IPS DF 6.9 (cell line): Measurements from ENCODE around the gene EXOC4.

Source experiments
- DNase-seq: peaks from one replicate; pipeline ENCODE4 v3.0.0-alpha.2; 2013; ENCODE audit warnings: low read depth, low spot score
- H3K27ac ChIP-seq: one replicate; pipeline ENCODE4 v1.5.1; 2013; ENCODE audit warnings: low read length, control low read depth
- H3K27me3 ChIP-seq: 2 replicates; pipeline ENCODE4 v1.6.1; 2013; ENCODE audit warnings: mild to moderate bottlenecking, low read length; ENCODE audit not compliant: control insufficient read depth, insufficient read depth
- H3K36me3 ChIP-seq: 2 replicates; pipeline ENCODE4 v1.6.1; 2013; ENCODE audit warnings: low read length; ENCODE audit not compliant: control insufficient read depth, insufficient read depth
- H3K4me1 ChIP-seq: 2 replicates; pipeline ENCODE4 v1.6.1; 2013; ENCODE audit warnings: low read length; ENCODE audit not compliant: control insufficient read depth, insufficient read depth
- H3K4me3 ChIP-seq: 2 replicates; pipeline ENCODE4 v1.5.1; 2013; ENCODE audit warnings: mild to moderate bottlenecking, low read length
- H3K9me3 ChIP-seq: 2 replicates; pipeline ENCODE4 v1.6.1; 2013; ENCODE audit warnings: low read length, inconsistent platforms; ENCODE audit not compliant: control insufficient read depth, insufficient read depth
- WGBS: extraction: QIAGEN DNeasy Blood & Tissue Kit; methylation state at CpG from one replicate; pipeline ENCODE4 v1.1.7; 2013; ENCODE audit warnings: mixed read lengths, missing lambda C conversion rate; ENCODE audit not compliant: insufficient read length, insufficient coverage; 5-methylcytosine and 5-hydroxymethylcytosine counted together

EXOC4 gene

DNA sequence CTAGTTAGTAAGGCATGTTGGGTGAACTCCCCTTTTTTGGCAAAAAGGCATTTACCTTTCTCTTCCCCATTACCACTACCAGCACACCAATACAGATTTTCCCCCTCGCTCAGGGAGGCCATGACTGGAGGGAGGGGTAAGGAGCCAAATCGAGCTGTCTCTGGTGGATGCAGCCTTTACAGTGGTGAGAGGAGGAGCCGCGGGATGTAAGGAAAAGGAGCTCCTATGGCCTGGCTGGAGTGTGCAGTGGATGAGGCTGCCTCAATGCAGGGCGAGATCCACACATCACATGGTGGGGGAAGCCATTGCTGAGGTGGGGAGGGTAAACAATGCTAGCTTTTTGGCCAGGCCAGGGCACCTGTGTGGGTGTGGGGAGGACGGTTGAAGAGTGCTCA is 416.2 kb downstream of the EXOC4 start:
- Histone ChIP-seq H3K4me1 (peaks cover 3% of the 10 kb centered on the region), H3K27ac (no peak overlapping the region), H3K9me3 (no peaks in the 10 kb centered on the region), H3K36me3 (no peaks in the 10 kb centered on the region), H3K27me3 (no peaks in the 10 kb centered on the region), H3K4me3 (no peak overlapping the region)
- no peak for DNase-seq
- no CpG with 5 or more reads among the region's 6 CpGs for WGBS

GRCh38 chr7:133670250-133670649 is 417.4 kb downstream of the EXOC4 start:
- DNase-seq, result no peak
- Histone ChIP-seq H3K36me3 (no peaks in the 10 kb centered on the region), H3K9me3 (no peaks in the 10 kb centered on the region), H3K27me3 (no peaks in the 10 kb centered on the region), H3K27ac (no peak overlapping the region), H3K4me1 (peaks cover 2% of the 10 kb centered on the region), H3K4me3 (no peak overlapping the region)
- no CpG with 5 or more reads among the region's 5 CpGs for WGBS

DNA sequence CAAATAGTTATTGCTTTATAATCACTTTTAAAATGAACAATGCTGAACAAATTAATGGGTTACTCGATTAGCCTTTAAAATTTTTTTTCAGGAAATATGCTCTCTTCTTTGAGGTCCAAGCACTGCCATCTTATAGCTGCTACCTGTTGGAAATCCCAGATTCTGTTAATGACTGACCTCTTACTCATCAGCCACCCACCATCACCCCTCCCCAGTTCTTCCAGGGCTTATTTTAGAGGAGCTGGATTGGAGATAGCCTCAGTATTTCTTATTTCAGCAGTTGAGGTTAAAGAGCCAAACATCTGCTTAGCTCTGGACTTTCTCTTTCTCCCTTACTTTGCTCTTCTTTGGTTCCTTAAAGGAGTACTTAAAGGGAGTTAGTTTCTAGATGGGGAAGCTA is 420.0 kb downstream of the EXOC4 start:
- no peak overlapping the region for H3K27ac ChIP-seq
- H3K9me3 ChIP-seq, result no peaks in the 10 kb centered on the region
- no peak for DNase-seq
- H3K4me1 ChIP-seq, result peaks cover 2% of the 10 kb centered on the region
- WGBS, result no CpG with 5 or more reads among the region's 1 CpG
- no peak overlapping the region for H3K4me3 ChIP-seq
- H3K27me3 ChIP-seq, result no peaks in the 10 kb centered on the region
- no peaks in the 10 kb centered on the region for H3K36me3 ChIP-seq

DNA sequence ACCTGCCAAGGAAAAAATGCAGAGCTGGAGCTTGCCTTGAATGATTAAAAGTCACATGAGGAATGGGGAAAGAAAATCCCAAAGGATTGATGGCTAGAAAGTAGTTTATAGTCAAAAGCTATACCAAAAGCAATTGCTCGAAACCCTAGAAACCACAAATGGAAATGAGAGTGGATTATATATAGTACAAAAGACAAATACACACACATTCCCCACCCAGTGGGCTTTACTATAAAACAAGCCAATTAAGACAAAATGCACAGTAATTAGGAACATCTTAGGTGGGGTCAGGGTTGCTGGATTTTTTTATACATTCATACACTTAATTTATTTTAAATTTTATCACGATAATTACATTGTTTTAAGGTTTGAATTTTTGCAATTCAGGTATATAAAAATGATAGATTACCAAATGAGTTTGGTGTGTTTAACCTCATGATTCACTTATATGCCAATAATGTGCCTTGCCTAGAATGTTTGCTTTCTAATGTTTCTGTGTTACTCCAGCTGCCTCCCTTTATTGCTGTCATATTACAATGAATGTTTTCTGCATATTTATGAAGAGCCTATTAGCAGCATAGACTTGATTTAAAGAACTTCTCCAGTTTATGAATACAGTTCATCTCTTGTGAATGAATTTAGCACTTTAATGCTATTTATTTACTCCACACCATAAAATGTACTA is 421.3 kb downstream of the EXOC4 start:
- H3K4me1 ChIP-seq, result peaks cover under 1% of the 10 kb centered on the region
- H3K4me3 ChIP-seq, result no peak overlapping the region
- H3K9me3 ChIP-seq, result no peaks in the 10 kb centered on the region
- no CpG with 5 or more reads among the region's 2 CpGs for WGBS
- H3K27ac ChIP-seq, result no peak overlapping the region
- H3K36me3 ChIP-seq, result no peaks in the 10 kb centered on the region
- H3K27me3 ChIP-seq, result no peaks in the 10 kb centered on the region
- DNase-seq, result no peak

- WGBS, result no CpG with 5 or more reads among the region's 8 CpGs
Observed at GRCh38 chr7:133675510-133676218, 422.8 kb downstream of the EXOC4 start.

DNA sequence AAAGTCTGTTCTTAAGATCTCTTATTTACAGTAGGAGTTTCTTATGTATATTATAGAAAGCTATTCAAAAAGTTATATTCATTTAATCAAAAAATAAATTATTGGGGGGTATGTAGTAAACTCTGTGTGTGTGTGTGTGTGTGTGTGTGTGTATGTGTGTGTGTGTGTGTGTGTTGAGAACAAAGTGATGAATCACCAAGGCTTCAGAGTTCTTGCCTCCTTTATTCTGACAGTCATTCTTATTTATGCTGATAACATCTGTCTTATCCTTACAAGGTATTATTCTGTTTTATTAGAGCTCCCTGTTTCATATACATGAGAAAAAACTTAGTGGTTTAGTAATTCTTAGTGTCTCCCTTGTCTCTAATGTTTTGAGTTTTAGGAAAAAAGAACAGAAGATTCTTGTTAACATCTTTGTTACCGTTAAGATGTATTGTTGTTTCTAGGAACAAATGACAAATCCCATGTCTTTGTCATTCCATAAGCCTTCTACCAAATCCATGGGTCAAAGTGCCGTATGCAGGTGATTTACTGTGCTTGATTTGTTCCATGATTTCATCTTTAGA is 424.0 kb downstream of the EXOC4 start:
- H3K27ac ChIP-seq, result no peak overlapping the region

More at GRCh38 chr7:133675510-133676218, 422.8 kb downstream of the EXOC4 start:
- H3K9me3 ChIP-seq, result no peaks in the 10 kb centered on the region
- no peak overlapping the region for H3K4me3 ChIP-seq
- H3K36me3 ChIP-seq, result no peaks in the 10 kb centered on the region
- H3K27ac ChIP-seq, result no peak overlapping the region
- H3K4me1 ChIP-seq, result no peaks in the 10 kb centered on the region
- no peak for DNase-seq
- no peaks in the 10 kb centered on the region for H3K27me3 ChIP-seq

GRCh38 chr7:133678137-133678814 is 425.4 kb downstream of the EXOC4 start:
- no peaks in the 10 kb centered on the region for H3K36me3 ChIP-seq
- H3K4me1 ChIP-seq, result no peaks in the 10 kb centered on the region
- H3K27ac ChIP-seq, result no peak overlapping the region
- H3K27me3 ChIP-seq, result no peaks in the 10 kb centered on the region
- no peaks in the 10 kb centered on the region for H3K9me3 ChIP-seq
- H3K4me3 ChIP-seq, result no peak overlapping the region
- no peak for DNase-seq
- WGBS, result no CpG with 5 or more reads among the region's 2 CpGs

More for the DNA sequence above, 424.0 kb downstream of the EXOC4 start:
- H3K27me3 ChIP-seq, result no peaks in the 10 kb centered on the region
- H3K36me3 ChIP-seq, result no peaks in the 10 kb centered on the region
- no peaks in the 10 kb centered on the region for H3K4me1 ChIP-seq
- no CpG with 5 or more reads among the region's 2 CpGs for WGBS
- no peak for DNase-seq
- no peaks in the 10 kb centered on the region for H3K9me3 ChIP-seq
- H3K4me3 ChIP-seq, result no peak overlapping the region

DNA sequence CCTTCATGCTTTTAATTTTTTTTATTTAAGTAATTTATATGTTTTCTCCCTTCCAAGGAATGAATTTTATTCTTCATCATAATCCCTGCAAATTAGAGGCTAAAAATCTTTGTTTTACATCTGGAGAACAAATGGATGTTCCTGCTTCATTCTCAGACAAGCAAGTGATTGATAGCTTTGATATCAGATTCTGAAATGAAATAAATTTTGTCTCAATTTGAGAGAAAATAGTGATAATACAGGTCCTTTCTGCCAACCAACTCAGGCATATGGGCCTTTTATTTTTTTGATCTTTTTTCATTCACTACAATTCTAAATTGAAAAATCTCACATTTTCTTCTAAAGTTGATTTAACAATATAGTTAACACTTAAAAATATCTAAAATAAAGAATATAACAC is 427.1 kb downstream of the EXOC4 start:
- no peaks in the 10 kb centered on the region for H3K27me3 ChIP-seq
- DNase-seq, result no peak
- H3K9me3 ChIP-seq, result no peaks in the 10 kb centered on the region
- H3K27ac ChIP-seq, result no peak overlapping the region
- no peak overlapping the region for H3K4me3 ChIP-seq
- no peaks in the 10 kb centered on the region for H3K4me1 ChIP-seq
- H3K36me3 ChIP-seq, result no peaks in the 10 kb centered on the region

DNA sequence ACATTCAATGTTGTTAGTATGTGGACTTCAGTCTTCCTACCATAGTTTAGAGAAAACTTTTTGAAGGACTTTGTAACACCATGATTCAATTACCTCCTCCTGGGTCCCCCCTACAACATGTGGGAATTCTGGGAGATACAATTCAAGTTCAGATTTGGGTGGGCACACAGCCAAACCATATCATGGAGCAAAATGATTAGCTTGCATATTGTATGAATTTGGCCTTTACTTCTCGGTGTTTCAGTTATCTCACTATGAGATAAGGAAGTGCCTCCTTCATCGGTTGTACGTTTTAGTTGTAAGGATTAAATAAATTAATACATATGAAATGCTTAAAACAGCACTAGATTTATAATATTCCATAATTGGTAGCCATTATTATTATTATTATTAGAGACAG is 428.7 kb downstream of the EXOC4 start:
- Histone ChIP-seq H3K4me1 (no peaks in the 10 kb centered on the region), H3K36me3 (no peaks in the 10 kb centered on the region), H3K9me3 (no peaks in the 10 kb centered on the region), H3K27me3 (no peaks in the 10 kb centered on the region), H3K4me3 (no peak overlapping the region), H3K27ac (no peak overlapping the region)
- no peak for DNase-seq
- WGBS, result no CpG with 5 or more reads among the region's 3 CpGs

- no CpG with 5 or more reads among the region's 9 CpGs for WGBS
- no peaks in the 10 kb centered on the region for H3K27me3 ChIP-seq
- no peaks in the 10 kb centered on the region for H3K9me3 ChIP-seq
- DNase-seq, result no peak
- no peaks in the 10 kb centered on the region for H3K36me3 ChIP-seq
- no peaks in the 10 kb centered on the region for H3K4me1 ChIP-seq
- no peak overlapping the region for H3K27ac ChIP-seq
- no peak overlapping the region for H3K4me3 ChIP-seq
Observed at GRCh38 chr7:133682364-133683181, 429.7 kb downstream of the EXOC4 start.
